Panc1 (cell line): ENCODE results near the gene PRKCZ. TPM values are rescaled to one million over a fixed set of nuclear protein-coding genes. Genes with fewer than 3 reads are reported as not detected.

ENCODE experiments used
- ATAC-seq: fragments of 200-7000 bp; cut with Tn5 transposase; 2 replicates; pipeline ENCODE4 v1.9.1; 2020; ENCODE audit warnings: mild to moderate bottlenecking, moderate library complexity
- BruUV-seq: library from RNA; stranded (reverse); fragments of 400-500 nt; replicated peaks from 2 replicates; lab custom pipeline; 2021; lab: Mats Ljungman, UMichigan
- CTCF ChIA-PET: fragments of 300-600 bp; sonication (Branson Sonifier 250); formaldehyde crosslinking; loops from one replicate; lab custom pipeline; 2022; ENCODE audit warnings: antibody characterized with exemption; lab: Charles Lee
- POLR2A ChIA-PET: fragments of 300-600 bp; sonication (Branson Sonifier 250); formaldehyde crosslinking; loops from one replicate; lab custom pipeline; 2022; ENCODE audit warnings: antibody characterized with exemption; lab: Charles Lee
- DNase-seq: peaks from one replicate; pipeline ENCODE4 v3.0.0-alpha.2; 2010; ENCODE audit warnings: low read depth, low spot score
- H3K27ac ChIP-seq: 2 replicates; pipeline ENCODE4 v1.5.1; 2011; ENCODE audit warnings: mild to moderate bottlenecking, low read length, inconsistent platforms
- H3K27me3 ChIP-seq: fragments of 200-500 bp; sonication (Bioruptor generic); 2 replicates; pipeline ENCODE4 v1.6.0; 2014; ENCODE audit warnings: low read length, inconsistent platforms; ENCODE audit not compliant: control insufficient read depth, insufficient read depth
- H3K36me3 ChIP-seq: fragments of 200-500 bp; sonication (Bioruptor generic); 2 replicates; pipeline ENCODE4 v1.5.1; 2014; ENCODE audit warnings: inconsistent platforms, mild to moderate bottlenecking, low read length, moderate library complexity; ENCODE audit not compliant: control insufficient read depth, insufficient read depth
- H3K4me1 ChIP-seq: 2 replicates; pipeline ENCODE4 v1.5.1; 2011; ENCODE audit warnings: inconsistent platforms, mild to moderate bottlenecking, low read length, moderate library complexity; ENCODE audit not compliant: control insufficient read depth, insufficient read depth
- H3K4me3 ChIP-seq, 2 experiments: 2 replicates each; pipeline ENCODE4 v1.5.1; 2011 to 2012; ENCODE audit warnings: low read depth in 2 of 2, low read length in 2 of 2, mild to moderate bottlenecking in 2 of 2, inconsistent platforms in 1 of 2, moderate library complexity in 1 of 2
- H3K9me3 ChIP-seq: fragments of 200-500 bp; sonication (Bioruptor generic); 2 replicates; pipeline ENCODE4 v1.5.1; 2014; ENCODE audit warnings: low read depth, mild to moderate bottlenecking, inconsistent platforms, low read length, moderate library complexity; ENCODE audit not compliant: control insufficient read depth, insufficient read depth
- CTCF ChIP-seq: fragments of 450-650 bp; IDR thresholded peaks from 2 replicates; pipeline ENCODE4 v1.5.1; 2017; ENCODE audit warnings: mild to moderate bottlenecking
- POLR2AphosphoS5 ChIP-seq: IDR thresholded peaks from 2 replicates; pipeline ENCODE4 v1.6.1; 2012; ENCODE audit warnings: mild to moderate bottlenecking, low read depth, low read length, moderate library complexity
- REST ChIP-seq, 2 experiments: IDR thresholded peaks; 2 replicates each; pipeline ENCODE4 v1.6.1; 2011 to 2012; ENCODE audit warnings: low read depth in 2 of 2, control low read depth in 1 of 2, low read length in 1 of 2, mild to moderate bottlenecking in 1 of 2, moderate library complexity in 1 of 2; ENCODE audit not compliant: insufficient read depth in 1 of 2
- SIN3A ChIP-seq: IDR thresholded peaks from 2 replicates; pipeline ENCODE4 v1.6.1; 2012; ENCODE audit warnings: low read depth, mild to moderate bottlenecking, low read length, moderate library complexity, borderline replicate concordance; ENCODE audit not compliant: insufficient read depth
- TCF7L2 ChIP-seq: IDR thresholded peaks from 2 replicates; pipeline ENCODE4 v1.6.1; 2011; ENCODE audit warnings: mild to moderate bottlenecking, low read depth, low read length, inconsistent platforms
- in situ Hi-C: cut with HindIII; loops from 2 replicates; pipeline ENCODE4 v1.10.0; 2016; ENCODE audit warnings: low sequenced_read_pairs, low pct_unique_long_range_greater_than_20kb
- intact Hi-C: fragments of 100-400 bp; cut with micrococcal nuclease; formaldehyde crosslinking; loops from one replicate; pipeline ENCODE4 v1.10.0; 2022; ENCODE audit not compliant: unreplicated experiment
- total RNA-seq: library from RNA; stranded (reverse); gene quantifications from one replicate; pipeline ENCODE4 v1.2.1, GENCODE V29; 2021; ENCODE audit not compliant: unreplicated experiment

Gene PRKCZ
- total RNA-seq, 1 experiment from 2014 or later: 26.7 TPM

GRCh38 chr1:2214541-2215241 is 164.5 kb downstream of the PRKCZ start:
- no peak; the same call in 1 of the 2 replicates for ATAC-seq
- intact Hi-C loops (no loop called here), in situ Hi-C loops (no loop called here)
- no peaks in the 10 kb centered on the region for H3K36me3 ChIP-seq
- POLR2A ChIA-PET: no interaction called here
- peaks cover 34% of the 10 kb centered on the region for H3K4me1 ChIP-seq
- H3K4me3 ChIP-seq: no peak overlapping the region
- H3K9me3 ChIP-seq: no peaks in the 10 kb centered on the region
- no peak for DNase-seq
- BruUV-seq: no TSS peak
- H3K27me3 ChIP-seq: no peaks in the 10 kb centered on the region
- TF ChIP-seq REST (IDR thresholded peaks at IDR 0.05; ENCODE audit: insufficient read depth in 1 of 2, low read depth in 2 of 2, low read length in 1 of 2) (no peak), TCF7L2 (no peak), POLR2AphosphoS5 (no peak), CTCF (no peak), SIN3A (no peak)
- CTCF ChIA-PET: interaction anchor here (0.7 kb wide), 1 partner anchor 49 kb away, joined by 3 read pairs; no protein-coding TSS in a partner anchor
- H3K27ac ChIP-seq: no peak overlapping the region; the same call in 1 of the 2 replicates

GRCh38 chr1:2215329-2215728 is 165.1 kb downstream of the PRKCZ start:
- Histone ChIP-seq H3K4me3 (no peak overlapping the region), H3K9me3 (no peaks in the 10 kb centered on the region), H3K27ac (no peak overlapping the region), H3K36me3 (no peaks in the 10 kb centered on the region), H3K27me3 (no peaks in the 10 kb centered on the region), H3K4me1 (peaks cover 28% of the 10 kb centered on the region)
- POLR2A ChIA-PET: no interaction called here
- ATAC-seq (no peak), DNase-seq (no peak)
- in situ Hi-C loops (no loop called here), intact Hi-C loops (no loop called here)
- TF ChIP-seq TCF7L2: no peak
- no peak for TF ChIP-seq CTCF
- TF ChIP-seq POLR2AphosphoS5: no peak
- TF ChIP-seq SIN3A: no peak
- TF ChIP-seq REST (IDR thresholded peaks at IDR 0.05; ENCODE audit: insufficient read depth in 1 of 2, low read depth in 2 of 2, low read length in 1 of 2): no peak
- BruUV-seq: no TSS peak
- CTCF ChIA-PET: no interaction called here
